Measurements from ENCODE around the gene SLC41A2. TPM values are rescaled to one million over a fixed set of nuclear protein-coding genes. Genes with fewer than 3 reads are reported as not detected.
A peak's percentile ranks its signal among the peaks of the same experiment; 100 is the strongest.

SLC41A2 gene
- total RNA-seq, 3 donors from 2014 or later = 63.2 to 106 (median 69.8) TPM

- H3K9me3 ChIP-seq = no peaks in the 10 kb centered on the region
- TF ChIP-seq, protein P1, sequence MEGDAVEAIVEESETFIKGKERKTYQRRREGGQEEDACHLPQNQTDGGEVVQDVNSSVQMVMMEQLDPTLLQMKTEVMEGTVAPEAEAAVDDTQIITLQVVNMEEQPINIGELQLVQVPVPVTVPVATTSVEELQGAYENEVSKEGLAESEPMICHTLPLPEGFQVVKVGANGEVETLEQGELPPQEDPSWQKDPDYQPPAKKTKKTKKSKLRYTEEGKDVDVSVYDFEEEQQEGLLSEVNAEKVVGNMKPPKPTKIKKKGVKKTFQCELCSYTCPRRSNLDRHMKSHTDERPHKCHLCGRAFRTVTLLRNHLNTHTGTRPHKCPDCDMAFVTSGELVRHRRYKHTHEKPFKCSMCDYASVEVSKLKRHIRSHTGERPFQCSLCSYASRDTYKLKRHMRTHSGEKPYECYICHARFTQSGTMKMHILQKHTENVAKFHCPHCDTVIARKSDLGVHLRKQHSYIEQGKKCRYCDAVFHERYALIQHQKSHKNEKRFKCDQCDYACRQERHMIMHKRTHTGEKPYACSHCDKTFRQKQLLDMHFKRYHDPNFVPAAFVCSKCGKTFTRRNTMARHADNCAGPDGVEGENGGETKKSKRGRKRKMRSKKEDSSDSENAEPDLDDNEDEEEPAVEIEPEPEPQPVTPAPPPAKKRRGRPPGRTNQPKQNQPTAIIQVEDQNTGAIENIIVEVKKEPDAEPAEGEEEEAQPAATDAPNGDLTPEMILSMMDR (IDR thresholded peaks at IDR 0.05) = no peak
- H3K4me1 ChIP-seq (ENCODE audit: low read depth) = no peaks in the 10 kb centered on the region
- ATAC-seq = no peak
- DNase-seq = no peak
- H3K36me3 ChIP-seq (ENCODE audit: low read depth) = peaks cover 6% of the 10 kb centered on the region
- intact Hi-C loops (cut with DNase I, micrococcal nuclease) = no loop called here
- H3K4me3 ChIP-seq = no peak overlapping the region
Observed at GRCh38 chr12:104997541-104997940, 39.5 kb upstream of the SLC41A2 start.

DNA sequence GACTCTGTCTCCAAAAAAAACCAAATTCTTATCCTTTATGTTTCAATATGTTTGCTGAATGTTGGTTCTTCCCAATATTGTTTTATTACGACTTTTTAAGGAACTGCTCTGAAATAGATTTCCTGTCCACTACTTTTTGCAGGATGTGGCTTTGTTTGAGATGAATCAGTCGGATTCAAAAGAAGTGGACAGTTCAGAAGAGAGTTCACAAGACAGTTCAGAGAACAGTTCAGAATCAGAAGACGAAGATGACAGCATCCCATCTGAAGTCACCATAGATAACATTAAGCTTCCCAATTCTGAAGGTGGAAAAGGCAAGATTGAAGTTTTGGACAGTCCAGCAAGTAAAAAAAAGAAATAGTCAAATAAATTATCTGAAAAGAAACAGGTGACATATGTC is 36.2 kb upstream of the SLC41A2 start:
- DNase-seq (no peak), ATAC-seq (no peak)
- H3K4me3 ChIP-seq = no peak overlapping the region
- peaks cover 6% of the 10 kb centered on the region for H3K36me3 ChIP-seq (ENCODE audit: low read depth)
- intact Hi-C loops (cut with DNase I, micrococcal nuclease) = no loop called here
- H3K4me1 ChIP-seq (ENCODE audit: low read depth) = no peaks in the 10 kb centered on the region
- no peaks in the 10 kb centered on the region for H3K9me3 ChIP-seq
- TF ChIP-seq, protein P1 (IDR thresholded peaks at IDR 0.05) = no peak

DNA sequence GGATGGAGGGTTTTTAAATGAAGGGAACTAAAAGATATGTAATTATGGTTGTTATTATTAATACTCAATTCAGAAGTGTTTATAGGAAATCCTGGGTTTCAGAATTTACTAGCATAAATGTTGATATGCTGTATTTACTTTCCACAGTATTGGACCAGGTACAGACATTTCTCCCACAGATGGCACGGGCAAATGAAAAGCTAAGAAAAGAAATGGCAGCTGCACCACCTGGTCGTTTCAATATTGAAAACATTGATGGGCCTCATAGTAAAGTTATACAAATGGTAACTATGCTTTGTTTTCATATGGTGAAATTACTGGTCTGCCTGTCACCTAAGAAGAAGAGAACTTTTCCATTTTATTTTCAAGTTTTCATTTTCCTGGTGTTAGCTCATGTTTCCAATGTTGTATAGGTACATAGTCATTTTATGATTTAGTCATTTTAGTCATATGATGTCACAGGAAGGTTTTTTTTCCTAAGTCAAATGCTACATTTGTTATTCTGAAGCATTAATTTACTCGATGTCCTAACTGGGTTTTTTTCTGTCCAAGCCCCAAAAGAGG is 33.6 kb upstream of the SLC41A2 start:
- peaks cover 6% of the 10 kb centered on the region for H3K36me3 ChIP-seq (ENCODE audit: low read depth)
- no peak overlapping the region for H3K4me3 ChIP-seq
- ATAC-seq (no peak), DNase-seq (no peak)
- no peaks in the 10 kb centered on the region for H3K9me3 ChIP-seq
- H3K4me1 ChIP-seq (ENCODE audit: low read depth) = peaks cover 10% of the 10 kb centered on the region
- intact Hi-C loops (cut with DNase I, micrococcal nuclease) = no loop called here
- TF ChIP-seq, protein P1 (IDR thresholded peaks at IDR 0.05) = no peak

DNA sequence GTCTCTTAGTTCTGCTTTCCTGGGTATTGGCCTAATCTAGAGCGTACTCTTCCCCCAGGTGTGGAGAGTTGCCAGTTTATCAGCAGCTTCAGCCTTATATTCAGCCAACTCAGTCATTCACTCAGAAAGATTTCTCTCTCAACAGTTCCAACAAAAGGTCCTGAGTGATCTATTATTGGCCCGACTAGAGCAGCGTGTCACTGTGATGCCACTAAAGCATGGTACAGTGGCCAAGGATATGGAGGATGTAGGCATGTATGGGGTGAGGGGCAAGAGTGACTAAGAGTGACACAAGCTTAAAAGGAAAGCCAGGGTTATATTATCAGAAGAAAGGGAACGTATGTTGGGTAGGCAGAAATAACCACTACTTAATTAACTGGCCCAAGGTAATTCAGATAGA is 32.9 kb upstream of the SLC41A2 start:
- intact Hi-C loops (cut with DNase I, micrococcal nuclease) = no loop called here

GRCh38 chr12:104986022-104986941 is 28.2 kb upstream of the SLC41A2 start, which contains the start of gene NOPCHAP1:
TSS of gene NOPCHAP1 (plus strand) at chr12:104986316. CDS start at chr12:104986353, 37 bp downstream.
- Histone ChIP-seq H3K9me3 (no peaks in the 10 kb centered on the region), H3K4me3 (peak within 1 kb of the TSS; percentile 75), H3K36me3 (ENCODE audit: low read depth) (no peaks in the 10 kb centered on the region), H3K4me1 (ENCODE audit: low read depth) (peaks cover 11% of the 10 kb centered on the region)
- intact Hi-C loops (cut with DNase I, micrococcal nuclease) = no loop called here
- TF ChIP-seq, protein P1 (IDR thresholded peaks at IDR 0.05) = no peak
- peak; percentile 93 to 95 (median 95) for DNase-seq
- ATAC-seq = peak; percentile 100

More for the DNA sequence above, 32.9 kb upstream of the SLC41A2 start:
- Histone ChIP-seq H3K4me3 (no peak overlapping the region), H3K4me1 (ENCODE audit: low read depth) (peaks cover 11% of the 10 kb centered on the region), H3K36me3 (ENCODE audit: low read depth) (peaks cover 6% of the 10 kb centered on the region), H3K9me3 (no peaks in the 10 kb centered on the region)
- TF ChIP-seq, protein P1 (IDR thresholded peaks at IDR 0.05) = no peak
- ATAC-seq (no peak), DNase-seq (no peak)
